Measurements from ENCODE around the gene GAL3ST1. TPM values are rescaled to one million over a fixed set of nuclear protein-coding genes. Genes with fewer than 3 reads are reported as not detected.

Gene GAL3ST1
- total RNA-seq, 8 experiments from 2014 or later = 0.91 to 2.9 (median 1.7) TPM; not detected in 2

DNA sequence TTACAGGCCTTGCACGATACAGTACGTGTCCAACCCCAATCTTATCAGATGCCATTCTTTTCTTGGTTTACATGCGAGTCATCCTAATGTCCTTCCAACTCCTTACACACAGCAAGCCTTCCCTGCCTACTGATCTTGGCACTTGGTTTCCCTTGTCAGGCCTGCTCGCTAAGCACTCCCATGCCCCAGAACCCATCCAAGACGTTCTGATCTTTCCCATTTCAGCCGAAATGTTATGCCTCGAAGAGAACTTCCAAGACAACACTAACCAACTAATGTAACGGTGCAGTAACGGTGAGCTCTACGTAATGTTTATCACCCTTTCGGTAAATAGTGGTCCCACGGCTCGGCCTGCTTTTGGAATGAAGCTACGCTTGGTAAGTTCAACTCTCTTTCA, 16.7 kb upstream of the GAL3ST1 start:
- Histone ChIP-seq H3K27ac (peak overlapping the region; percentile 97 to 98), H3K4me3 (peak overlapping the region; percentile 59 to 85 (median 75)), H3K4me1 (replicated peaks in 1 of 2) (peaks cover 6 to 7% of the 10 kb centered on the region in 2 donors)
- in situ Hi-C loops (cut with MboI; ENCODE audit: low pct_unique_long_range_greater_than_20kb in 2 of 9, low sequenced_read_pairs in 9 of 9, unreplicated experiment in 9 of 9) = no loop called here
- peak in 2 of 8 experiments; percentile 2 to 8 for ATAC-seq (replicated peaks in 6 of 8)
- 0 to 11% (median 0%) methylated on average over 1 to 13 of the region's 14 CpGs; no CpG with 5 or more reads in 1 of the 10 experiments for WGBS, 10 experiments

DNA sequence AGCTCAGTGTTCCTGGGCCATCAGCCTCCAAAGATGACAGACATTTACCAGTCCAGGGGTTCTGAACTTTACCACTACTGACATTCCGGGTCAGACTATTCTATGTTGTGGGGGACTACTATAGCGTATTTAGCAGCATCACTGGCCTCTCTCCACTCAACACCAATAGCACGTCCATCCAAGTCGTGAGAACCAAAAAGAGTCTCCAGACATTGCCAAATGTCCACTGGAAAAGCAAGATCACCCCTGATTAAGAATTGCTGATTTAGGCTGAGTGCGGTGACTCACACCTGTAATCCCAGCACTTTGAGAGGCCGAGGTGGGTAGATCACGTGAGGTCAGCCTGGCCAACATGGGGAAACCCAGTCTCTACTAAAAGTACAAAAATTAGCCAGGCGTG, 11.9 kb upstream of the GAL3ST1 start:
- no peak overlapping the region for H3K27ac ChIP-seq
- no peak for ATAC-seq (replicated peaks in 6 of 8)
- in situ Hi-C loops (cut with MboI; ENCODE audit: low pct_unique_long_range_greater_than_20kb in 2 of 9, low sequenced_read_pairs in 9 of 9, unreplicated experiment in 9 of 9) = no loop called here
- no peak overlapping the region for H3K4me3 ChIP-seq
- WGBS, 10 experiments = 80 to 100% (median 94%) methylated on average over 2 to 5 of the region's 8 CpGs; no CpG with 5 or more reads in 5 of the 10 experiments
- peaks cover 6 to 7% of the 10 kb centered on the region in 2 donors for H3K4me1 ChIP-seq (replicated peaks in 1 of 2)

DNA sequence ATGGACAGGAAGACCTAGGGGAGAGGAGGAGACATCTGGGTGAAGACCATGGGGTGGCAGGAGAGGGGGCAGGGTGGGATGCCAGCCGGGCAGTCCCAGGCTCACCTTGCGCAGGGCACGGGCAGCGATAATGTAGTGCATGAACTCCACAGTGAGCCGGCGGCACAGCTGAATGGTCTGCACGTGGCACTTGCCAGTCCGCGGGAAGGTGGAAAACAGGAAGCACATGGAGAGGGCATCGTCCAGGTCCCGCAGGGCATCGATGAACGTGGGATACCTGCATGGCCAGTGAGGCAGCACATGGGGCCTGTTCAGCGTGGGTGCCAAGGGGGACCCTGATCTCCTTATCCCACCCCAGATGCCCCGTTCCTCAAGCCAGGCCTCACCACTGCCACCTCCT, 10.0 kb upstream of the GAL3ST1 start:
- no peak overlapping the region for H3K27ac ChIP-seq
- no peak for ATAC-seq (replicated peaks in 6 of 8)

DNA sequence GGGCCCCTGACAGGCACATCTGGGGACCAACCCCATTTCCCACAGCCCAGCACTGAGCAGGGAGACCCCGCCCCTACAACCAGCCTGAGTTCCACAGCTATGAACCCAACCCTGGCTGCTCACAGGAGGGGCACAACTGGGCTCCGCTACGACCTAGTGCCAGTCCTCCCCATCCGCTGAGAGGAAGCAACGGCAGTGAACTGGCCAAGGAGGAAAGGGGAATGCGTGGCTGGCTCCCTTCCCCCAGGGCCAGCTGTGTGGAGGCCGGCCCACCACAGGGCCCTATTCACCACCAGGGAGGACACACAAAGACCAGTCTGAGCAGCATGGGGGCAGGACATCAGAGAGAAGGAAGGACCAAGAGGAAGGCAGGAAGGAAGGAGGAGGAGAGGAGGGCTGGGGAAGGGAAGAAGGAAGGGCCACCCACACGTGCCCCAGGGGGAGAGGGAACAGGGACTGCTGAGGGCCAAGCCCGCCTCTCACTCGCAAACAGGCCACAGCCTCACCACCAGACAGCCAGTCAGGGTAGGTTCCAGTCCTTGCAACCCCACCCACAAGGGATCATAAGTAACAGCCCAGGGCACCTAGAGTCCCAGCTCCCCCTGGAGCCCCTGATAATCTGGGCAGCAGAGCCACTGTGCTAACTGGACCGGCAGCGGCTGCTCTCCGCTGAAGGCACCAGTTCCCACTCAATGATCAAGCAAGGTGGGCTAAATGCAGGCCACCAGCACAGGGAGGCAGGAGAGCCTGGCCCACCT, 8.5 kb upstream of the GAL3ST1 start:
- no peaks in the 10 kb centered on the region for H3K4me1 ChIP-seq (replicated peaks in 1 of 2)
- no peak overlapping the region for H3K4me3 ChIP-seq
- WGBS, 10 experiments = 89% methylated on average over 3 of the region's 13 CpGs; no CpG with 5 or more reads in 9 of the 10 experiments
- peak in 5 of 8 experiments; percentile 7 to 61 (median 44) for ATAC-seq (replicated peaks in 6 of 8)
- H3K27ac ChIP-seq = no peak overlapping the region
- in situ Hi-C loops (cut with MboI; ENCODE audit: low pct_unique_long_range_greater_than_20kb in 2 of 9, low sequenced_read_pairs in 9 of 9, unreplicated experiment in 9 of 9) = no loop called here

More for the DNA sequence above, 10.0 kb upstream of the GAL3ST1 start:
- in situ Hi-C loops (cut with MboI; ENCODE audit: low pct_unique_long_range_greater_than_20kb in 2 of 9, low sequenced_read_pairs in 9 of 9, unreplicated experiment in 9 of 9) = no loop called here
- H3K4me3 ChIP-seq = no peak overlapping the region
- no peaks in the 10 kb centered on the region for H3K4me1 ChIP-seq (replicated peaks in 1 of 2)
- 80% methylated on average over 1 of the region's 15 CpGs; no CpG with 5 or more reads in 9 of the 10 experiments for WGBS, 10 experiments

DNA sequence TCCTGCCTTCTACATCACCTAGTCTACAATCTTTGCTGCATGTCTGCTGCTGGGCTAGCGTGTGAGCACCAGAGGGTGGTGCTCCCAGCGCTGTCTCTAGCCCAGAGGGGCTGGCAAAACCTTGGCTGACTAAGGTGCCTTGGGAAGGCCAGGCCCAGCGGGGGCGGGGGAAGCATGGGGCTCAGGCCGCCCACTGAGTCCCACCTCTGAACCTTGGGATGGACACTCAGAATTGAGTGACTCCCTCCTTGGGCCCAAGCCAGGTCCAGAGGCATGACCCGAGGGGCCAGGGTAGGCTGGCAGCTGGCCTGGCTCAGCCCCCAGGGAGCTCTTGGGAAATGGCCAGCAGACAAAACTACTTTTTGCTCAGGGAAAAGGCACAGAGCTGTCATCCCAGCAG, 7.6 kb upstream of the GAL3ST1 start:
- in situ Hi-C loops (cut with MboI; ENCODE audit: low pct_unique_long_range_greater_than_20kb in 2 of 9, low sequenced_read_pairs in 9 of 9, unreplicated experiment in 9 of 9) = no loop called here
- 40% methylated on average over 1 of the region's 6 CpGs; no CpG with 5 or more reads in 9 of the 10 experiments for WGBS, 10 experiments
- no peak overlapping the region for H3K4me3 ChIP-seq
- no peak overlapping the region for H3K27ac ChIP-seq
- no peak for ATAC-seq (replicated peaks in 6 of 8)
- H3K4me1 ChIP-seq (replicated peaks in 1 of 2) = no peaks in the 10 kb centered on the region

DNA sequence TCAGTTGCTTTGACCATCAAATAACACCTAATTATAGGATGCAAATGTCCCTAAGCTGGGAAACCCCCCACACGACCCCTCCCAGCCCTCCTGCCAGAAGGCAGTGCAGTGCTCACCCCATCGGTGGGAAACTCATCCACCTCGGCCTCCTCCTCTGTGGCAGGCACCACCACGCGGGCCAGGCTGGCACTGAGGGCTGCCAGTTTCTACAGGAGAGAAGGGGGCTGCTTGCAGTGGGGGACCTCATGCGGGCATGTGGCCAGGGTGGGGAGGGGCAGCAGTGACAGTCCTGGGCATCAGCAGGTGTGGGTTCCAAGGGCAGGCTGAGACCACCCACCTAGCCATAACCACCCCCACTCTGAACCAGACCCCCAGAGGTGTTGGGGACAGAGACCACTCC, 6.4 kb upstream of the GAL3ST1 start:
- WGBS, 10 experiments = 92 to 100% methylated on average over 2 to 3 of the region's 6 CpGs; no CpG with 5 or more reads in 8 of the 10 experiments
- Histone ChIP-seq H3K4me3 (no peak overlapping the region), H3K4me1 (replicated peaks in 1 of 2) (no peaks in the 10 kb centered on the region), H3K27ac (no peak overlapping the region)
- in situ Hi-C loops (cut with MboI; ENCODE audit: low pct_unique_long_range_greater_than_20kb in 2 of 9, low sequenced_read_pairs in 9 of 9, unreplicated experiment in 9 of 9) = no loop called here
- no peak for ATAC-seq (replicated peaks in 6 of 8)

DNA sequence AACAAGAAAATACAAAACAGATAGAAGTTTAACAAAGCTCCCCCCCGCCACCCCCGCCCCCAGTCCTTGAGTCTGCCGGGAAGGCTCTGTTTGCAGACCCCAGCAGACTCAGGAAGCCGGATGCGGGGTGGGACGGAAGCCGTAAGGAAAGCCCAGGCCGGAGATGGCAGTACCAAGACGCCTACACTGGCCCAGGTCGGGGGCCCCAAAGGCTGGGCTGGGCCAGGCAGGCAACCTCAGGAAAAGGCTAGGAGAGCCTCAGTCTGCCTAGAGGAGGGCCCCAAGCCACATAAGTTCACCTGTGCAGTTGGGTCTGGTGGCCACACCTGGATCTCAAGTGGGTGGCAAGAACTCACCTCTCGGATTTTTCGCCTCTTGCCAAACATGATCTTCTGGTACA, 4.0 kb upstream of the GAL3ST1 start:
- no peak overlapping the region for H3K27ac ChIP-seq
- H3K4me1 ChIP-seq (replicated peaks in 1 of 2) = peaks cover 6 to 17% of the 10 kb centered on the region in 2 donors
- in situ Hi-C loops (cut with MboI; ENCODE audit: low pct_unique_long_range_greater_than_20kb in 2 of 9, low sequenced_read_pairs in 9 of 9, unreplicated experiment in 9 of 9) = no loop called here
- ATAC-seq (replicated peaks in 6 of 8) = no peak
- WGBS, 10 experiments = 77 to 100% (median 92%) methylated on average over 1 to 6 of the region's 12 CpGs; no CpG with 5 or more reads in 6 of the 10 experiments
- H3K4me3 ChIP-seq = no peak overlapping the region

DNA sequence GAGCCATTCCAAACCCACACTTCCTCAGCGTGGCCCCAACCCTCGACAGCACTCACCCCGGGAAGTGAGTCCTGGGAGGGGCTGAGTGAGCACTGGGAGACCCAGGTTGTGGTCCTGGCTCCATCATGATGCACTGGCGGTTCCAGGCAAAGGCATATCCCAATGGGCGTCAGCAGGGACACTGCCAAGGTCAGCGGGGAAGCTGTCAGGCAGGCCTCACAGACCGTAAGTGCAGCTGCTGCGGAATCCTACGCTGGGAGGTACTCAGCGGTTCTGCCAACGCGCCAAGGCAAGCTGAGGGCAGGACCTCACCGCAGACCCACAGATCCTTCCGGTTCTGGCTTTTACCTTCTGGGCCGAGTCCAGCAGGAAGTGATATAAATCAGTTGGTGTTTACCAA, 1.4 kb upstream of the GAL3ST1 start:
- WGBS, 10 experiments = 76 to 97% (median 83%) methylated on average over 1 to 6 of the region's 15 CpGs; no CpG with 5 or more reads in 3 of the 10 experiments
- in situ Hi-C loops (cut with MboI; ENCODE audit: low pct_unique_long_range_greater_than_20kb in 2 of 9, low sequenced_read_pairs in 9 of 9, unreplicated experiment in 9 of 9) = no loop called here
- H3K4me3 ChIP-seq = no peak overlapping the region
- ATAC-seq (replicated peaks in 6 of 8) = no peak
- no peak overlapping the region for H3K27ac ChIP-seq
- peaks cover 6 to 24% of the 10 kb centered on the region in 2 donors for H3K4me1 ChIP-seq (replicated peaks in 1 of 2)

DNA sequence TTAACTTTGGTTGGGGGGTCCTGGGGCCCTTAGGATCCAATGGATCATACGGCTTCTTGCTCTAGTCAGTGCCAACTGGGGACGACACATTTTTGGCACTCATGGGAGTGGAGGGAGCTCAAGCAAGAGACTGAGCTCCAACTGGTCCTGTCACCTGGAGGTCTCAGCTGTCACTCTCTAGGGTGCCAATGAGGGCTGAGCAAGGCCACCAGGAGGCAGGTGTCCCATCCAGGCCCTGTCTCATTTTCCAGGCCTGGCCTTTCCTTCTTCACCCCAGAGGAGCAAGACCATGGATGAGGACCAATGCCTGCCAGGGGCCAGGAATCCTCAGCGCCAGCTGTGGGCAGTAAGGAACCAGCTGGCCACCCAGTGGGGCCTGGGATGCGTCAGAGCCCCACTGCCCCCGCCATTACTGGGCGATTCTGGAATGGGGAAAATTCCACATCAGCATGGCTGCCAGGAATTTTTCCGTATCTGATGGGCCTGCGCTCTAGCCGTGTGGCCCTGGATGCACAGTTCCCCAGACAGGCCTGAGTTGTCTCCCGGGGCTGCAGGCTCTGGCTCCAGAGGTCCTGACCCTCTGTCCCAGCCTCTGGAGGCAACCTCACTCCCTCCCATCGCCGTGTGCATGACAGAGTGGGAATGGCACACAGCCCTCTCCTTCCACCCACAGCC, 669 bp upstream of the GAL3ST1 start:
- peak; percentile 7 to 27 (median 8) for ATAC-seq (replicated peaks in 6 of 8)
- in situ Hi-C loops (cut with MboI; ENCODE audit: low pct_unique_long_range_greater_than_20kb in 2 of 9, low sequenced_read_pairs in 9 of 9, unreplicated experiment in 9 of 9) = no loop called here
- Histone ChIP-seq H3K27ac (peak overlapping the region in 1 of 2 donors; percentile 25), H3K4me3 (peak overlapping the region in 3 of 5 donors; percentile 9 to 32 (median 30)), H3K4me1 (replicated peaks in 1 of 2) (peaks cover 6 to 24% of the 10 kb centered on the region in 2 donors)
- 20 to 84% (median 66%) methylated on average over 1 to 7 of the region's 12 CpGs; no CpG with 5 or more reads in 3 of the 10 experiments for WGBS, 10 experiments

DNA sequence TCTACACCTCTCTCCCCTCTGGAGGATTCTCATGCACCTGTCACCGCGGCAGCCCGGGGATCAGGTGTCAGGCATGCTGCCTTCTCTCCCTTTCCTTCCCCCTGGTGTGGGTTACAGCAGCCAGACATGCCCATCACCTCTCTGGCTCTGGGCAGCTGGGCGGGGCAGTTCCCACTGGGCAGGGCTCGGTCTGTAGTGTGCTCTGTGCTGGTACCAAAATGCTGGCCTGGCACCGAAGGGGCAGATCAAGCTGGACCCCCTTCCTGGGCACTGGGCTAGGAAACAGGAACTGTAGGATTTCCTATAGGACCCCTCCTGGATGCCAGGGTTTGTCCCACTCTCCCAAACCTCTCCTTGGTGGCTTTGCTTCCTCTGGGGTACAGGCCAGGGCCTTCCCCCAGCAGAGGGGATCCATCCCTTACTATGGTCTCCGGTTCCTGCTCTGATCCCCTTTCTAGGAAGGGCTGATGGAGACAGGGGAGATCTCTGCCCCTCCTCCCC, 821 bp downstream of the GAL3ST1 start:
- no peak overlapping the region for H3K27ac ChIP-seq
- H3K4me1 ChIP-seq (replicated peaks in 1 of 2) = peaks cover 6 to 24% of the 10 kb centered on the region in 2 donors
- in situ Hi-C loops (cut with MboI; ENCODE audit: low pct_unique_long_range_greater_than_20kb in 2 of 9, low sequenced_read_pairs in 9 of 9, unreplicated experiment in 9 of 9) = no loop called here
- WGBS, 10 experiments = 29 to 60% methylated on average over 1 to 2 of the region's 7 CpGs; no CpG with 5 or more reads in 8 of the 10 experiments
- no peak overlapping the region for H3K4me3 ChIP-seq
- peak; percentile 7 to 22 (median 10) for ATAC-seq (replicated peaks in 6 of 8)

DNA sequence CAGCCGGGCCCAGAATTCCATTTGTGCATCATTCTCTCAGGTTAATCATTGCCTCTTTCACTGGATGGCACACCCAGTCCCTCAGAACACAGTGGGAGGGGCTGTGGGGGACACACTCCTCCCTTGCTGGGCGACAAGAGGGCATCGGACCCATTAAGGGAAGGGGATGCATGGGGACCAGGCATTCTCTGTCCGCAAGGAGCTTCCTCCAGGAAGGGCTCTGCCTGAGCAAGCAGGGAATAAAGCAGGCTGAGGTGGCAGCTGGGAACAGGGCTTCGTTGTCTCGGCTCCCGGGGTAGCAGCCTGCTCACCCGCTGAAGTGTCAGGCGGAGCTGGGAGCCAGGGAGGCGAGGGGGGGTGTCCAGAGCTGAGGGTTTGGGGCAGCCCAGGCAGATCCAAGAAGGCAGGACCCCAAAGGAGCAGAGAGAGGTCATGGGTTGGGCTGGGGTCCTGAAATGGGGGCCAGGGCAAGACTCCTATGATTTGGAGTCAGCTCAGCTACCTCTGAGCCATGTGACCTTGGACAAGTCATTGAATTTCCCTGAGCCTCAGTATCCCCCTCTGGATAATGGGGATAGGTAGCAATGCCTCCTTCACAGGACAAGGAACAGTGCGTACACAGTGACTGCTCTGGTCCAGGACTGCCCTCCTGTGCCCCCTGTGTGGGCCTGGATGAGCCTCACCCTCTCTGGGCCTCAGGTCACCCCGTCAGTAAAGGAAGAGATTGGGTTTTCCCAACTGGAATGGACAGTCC, 1.4 kb downstream of the GAL3ST1 start:
- ATAC-seq (replicated peaks in 6 of 8) = peak in 6 of 8 experiments; percentile 1 to 15 (median 8)
- peaks cover 6 to 24% of the 10 kb centered on the region in 2 donors for H3K4me1 ChIP-seq (replicated peaks in 1 of 2)
- in situ Hi-C loops (cut with MboI; ENCODE audit: low pct_unique_long_range_greater_than_20kb in 2 of 9, low sequenced_read_pairs in 9 of 9, unreplicated experiment in 9 of 9) = no loop called here
- H3K4me3 ChIP-seq = no peak overlapping the region
- no peak overlapping the region for H3K27ac ChIP-seq
- WGBS, 10 experiments = 40 to 60% (median 46%) methylated on average over 1 to 4 of the region's 12 CpGs; no CpG with 5 or more reads in 7 of the 10 experiments

DNA sequence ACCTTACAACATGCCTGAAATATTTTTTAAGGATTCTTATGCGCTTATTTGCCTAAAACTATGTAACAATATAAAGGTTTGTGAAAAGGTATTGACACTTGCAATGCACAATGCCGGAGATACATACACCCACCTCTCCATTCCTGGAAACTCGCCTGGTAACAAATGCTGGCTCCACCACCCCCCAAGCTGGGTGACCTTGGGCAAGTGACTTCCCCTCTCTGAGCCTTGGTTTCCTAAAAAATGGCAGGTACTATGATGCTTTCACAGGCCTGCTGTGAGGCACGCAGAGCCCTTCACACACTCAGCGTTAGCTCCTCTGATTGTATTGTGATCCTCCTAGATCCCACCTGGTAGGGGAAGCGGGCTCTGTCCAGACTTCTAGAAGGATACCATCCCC, 2.3 kb downstream of the GAL3ST1 start:
- in situ Hi-C loops (cut with MboI; ENCODE audit: low pct_unique_long_range_greater_than_20kb in 2 of 9, low sequenced_read_pairs in 9 of 9, unreplicated experiment in 9 of 9) = no loop called here
- no peak overlapping the region for H3K27ac ChIP-seq
- no peak overlapping the region for H3K4me3 ChIP-seq
- ATAC-seq (replicated peaks in 6 of 8) = no peak
- WGBS, 10 experiments = 63 to 100% (median 83%) methylated on average over 1 to 3 of the region's 6 CpGs; no CpG with 5 or more reads in 3 of the 10 experiments
- peaks cover 6 to 24% of the 10 kb centered on the region in 2 donors for H3K4me1 ChIP-seq (replicated peaks in 1 of 2)

All from motor neuron (in vitro differentiated cells).